ENCODE data around the gene CD151.

CD151 gene

GRCh38 chr11:788009-788640 is 44.6 kb upstream of the CD151 start:
- H3K27ac ChIP-seq (ENCODE audit: poor library complexity, severe bottlenecking) = no peak overlapping the region
- H3K9me3 ChIP-seq (ENCODE audit: severe bottlenecking) = no peaks in the 10 kb centered on the region
- ATAC-seq (ENCODE audit: low read depth) = no peak
- no peak for DNase-seq (ENCODE audit: low spot score)
- H3K4me3 ChIP-seq (ENCODE audit: severe bottlenecking) = no peak overlapping the region
- no peaks in the 10 kb centered on the region for H3K36me3 ChIP-seq (ENCODE audit: low read depth)
- peaks cover 6% of the 10 kb centered on the region for H3K4me1 ChIP-seq (ENCODE audit: insufficient read depth, poor library complexity, severe bottlenecking)
- TF ChIP-seq, protein P1, sequence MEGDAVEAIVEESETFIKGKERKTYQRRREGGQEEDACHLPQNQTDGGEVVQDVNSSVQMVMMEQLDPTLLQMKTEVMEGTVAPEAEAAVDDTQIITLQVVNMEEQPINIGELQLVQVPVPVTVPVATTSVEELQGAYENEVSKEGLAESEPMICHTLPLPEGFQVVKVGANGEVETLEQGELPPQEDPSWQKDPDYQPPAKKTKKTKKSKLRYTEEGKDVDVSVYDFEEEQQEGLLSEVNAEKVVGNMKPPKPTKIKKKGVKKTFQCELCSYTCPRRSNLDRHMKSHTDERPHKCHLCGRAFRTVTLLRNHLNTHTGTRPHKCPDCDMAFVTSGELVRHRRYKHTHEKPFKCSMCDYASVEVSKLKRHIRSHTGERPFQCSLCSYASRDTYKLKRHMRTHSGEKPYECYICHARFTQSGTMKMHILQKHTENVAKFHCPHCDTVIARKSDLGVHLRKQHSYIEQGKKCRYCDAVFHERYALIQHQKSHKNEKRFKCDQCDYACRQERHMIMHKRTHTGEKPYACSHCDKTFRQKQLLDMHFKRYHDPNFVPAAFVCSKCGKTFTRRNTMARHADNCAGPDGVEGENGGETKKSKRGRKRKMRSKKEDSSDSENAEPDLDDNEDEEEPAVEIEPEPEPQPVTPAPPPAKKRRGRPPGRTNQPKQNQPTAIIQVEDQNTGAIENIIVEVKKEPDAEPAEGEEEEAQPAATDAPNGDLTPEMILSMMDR (IDR thresholded peaks at IDR 0.05; ENCODE audit: poor library complexity, severe bottlenecking) = no peak
- H3K27me3 ChIP-seq (ENCODE audit: insufficient read depth, poor library complexity, severe bottlenecking) = peaks cover 9% of the 10 kb centered on the region

DNA sequence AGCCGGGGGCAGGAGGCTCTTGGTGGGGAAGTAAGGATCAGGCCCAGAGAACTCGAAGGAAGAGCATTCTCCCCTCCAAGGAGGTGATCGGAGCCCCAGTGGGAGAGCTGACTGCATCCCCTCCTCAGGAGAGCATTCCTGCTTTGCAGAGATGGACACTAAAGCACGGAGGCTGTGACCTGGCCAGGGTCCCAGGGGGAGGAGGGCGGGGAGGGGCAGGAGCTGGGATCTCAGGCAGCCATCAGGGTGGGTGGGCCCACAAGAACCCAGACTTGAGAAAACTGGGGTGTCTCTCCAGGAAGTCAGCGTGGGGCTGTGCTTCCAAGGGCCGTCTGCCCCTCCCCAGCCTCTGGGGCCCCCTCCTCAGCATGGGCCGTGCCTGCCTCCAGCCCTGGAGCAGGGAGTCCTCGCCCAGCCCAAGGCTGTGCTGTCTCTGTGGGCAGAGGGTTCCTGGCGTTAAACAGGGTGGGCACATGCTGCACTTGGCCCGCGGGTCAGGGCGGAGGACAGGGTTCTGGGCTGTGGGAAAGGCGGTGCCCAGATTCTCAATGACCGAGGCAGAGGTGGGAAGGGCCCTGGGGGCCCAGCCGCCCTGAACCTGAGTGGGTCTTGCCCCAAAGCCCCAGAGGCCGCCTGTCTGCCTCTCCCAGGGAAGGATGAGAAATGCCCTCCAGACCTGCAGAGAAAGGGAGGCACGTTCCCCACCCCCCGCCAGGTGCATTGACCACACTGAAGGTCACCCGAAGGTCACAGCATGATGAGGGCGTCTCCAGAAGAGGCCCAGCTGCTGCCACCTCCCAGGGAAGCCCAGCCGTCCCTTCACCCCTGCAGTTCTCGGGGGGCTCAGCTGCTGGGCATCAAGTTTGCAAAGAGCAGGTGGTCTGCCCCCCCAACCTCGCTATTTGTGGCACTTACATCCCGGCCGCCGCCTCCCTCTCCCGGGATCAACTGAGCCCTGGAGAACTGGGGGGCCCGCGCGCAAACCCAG is 43.5 kb upstream of the CD151 start:
- peaks cover 7% of the 10 kb centered on the region; the same call in 1 of the 2 replicates for H3K36me3 ChIP-seq (ENCODE audit: low read depth)
- H3K27ac ChIP-seq (ENCODE audit: poor library complexity, severe bottlenecking) = no peak overlapping the region
- no peaks in the 10 kb centered on the region for H3K4me1 ChIP-seq (ENCODE audit: insufficient read depth, poor library complexity, severe bottlenecking)
- ATAC-seq (ENCODE audit: low read depth) (no peak), DNase-seq (ENCODE audit: low spot score) (no peak)
- TF ChIP-seq, protein P1 (IDR thresholded peaks at IDR 0.05; ENCODE audit: poor library complexity, severe bottlenecking) = no peak
- no peak overlapping the region for H3K4me3 ChIP-seq (ENCODE audit: severe bottlenecking)
- H3K9me3 ChIP-seq (ENCODE audit: severe bottlenecking) = no peaks in the 10 kb centered on the region
- H3K27me3 ChIP-seq (ENCODE audit: insufficient read depth, poor library complexity, severe bottlenecking) = peaks cover 9% of the 10 kb centered on the region

DNA sequence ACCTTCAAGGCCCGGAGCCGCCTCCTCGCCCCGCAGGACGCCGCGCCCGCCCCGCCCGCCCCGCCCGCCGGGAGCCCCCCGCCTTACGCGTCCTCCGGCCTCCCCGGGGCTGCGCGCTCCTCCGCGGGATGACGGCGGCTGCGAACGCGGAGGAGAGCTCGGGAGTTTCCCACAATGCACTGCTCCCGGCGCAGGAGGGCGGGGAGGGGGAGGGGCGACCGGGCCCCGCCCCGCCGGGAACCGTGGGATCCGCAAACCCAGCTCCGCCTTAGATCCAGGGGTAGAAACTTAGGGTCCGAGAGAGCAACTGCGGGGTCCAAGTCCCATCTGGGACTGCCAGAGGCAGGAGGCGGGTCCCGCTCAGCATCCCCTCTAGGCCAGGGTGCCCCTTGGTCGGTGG is 42.8 kb upstream of the CD151 start, which contains the start of gene CEND1:
TSS of gene CEND1 (minus strand) at position 148 of the 400 bp plus-strand sequence. CDS start 1,514 bp downstream, outside the sequence.
- no peak for ATAC-seq (ENCODE audit: low read depth)
- Histone ChIP-seq H3K36me3 (ENCODE audit: low read depth) (peaks cover 7% of the 10 kb centered on the region; the same call in 1 of the 2 replicates), H3K4me1 (ENCODE audit: insufficient read depth, poor library complexity, severe bottlenecking) (no peaks in the 10 kb centered on the region), H3K27ac (ENCODE audit: poor library complexity, severe bottlenecking) (no peak within 1 kb of the TSS), H3K9me3 (ENCODE audit: severe bottlenecking) (no peaks in the 10 kb centered on the region), H3K4me3 (ENCODE audit: severe bottlenecking) (no peak within 1 kb of the TSS), H3K27me3 (ENCODE audit: insufficient read depth, poor library complexity, severe bottlenecking) (peaks cover 9% of the 10 kb centered on the region)
- DNase-seq (ENCODE audit: low spot score) = no peak
- TF ChIP-seq, protein P1 (IDR thresholded peaks at IDR 0.05; ENCODE audit: poor library complexity, severe bottlenecking) = no peak

DNA sequence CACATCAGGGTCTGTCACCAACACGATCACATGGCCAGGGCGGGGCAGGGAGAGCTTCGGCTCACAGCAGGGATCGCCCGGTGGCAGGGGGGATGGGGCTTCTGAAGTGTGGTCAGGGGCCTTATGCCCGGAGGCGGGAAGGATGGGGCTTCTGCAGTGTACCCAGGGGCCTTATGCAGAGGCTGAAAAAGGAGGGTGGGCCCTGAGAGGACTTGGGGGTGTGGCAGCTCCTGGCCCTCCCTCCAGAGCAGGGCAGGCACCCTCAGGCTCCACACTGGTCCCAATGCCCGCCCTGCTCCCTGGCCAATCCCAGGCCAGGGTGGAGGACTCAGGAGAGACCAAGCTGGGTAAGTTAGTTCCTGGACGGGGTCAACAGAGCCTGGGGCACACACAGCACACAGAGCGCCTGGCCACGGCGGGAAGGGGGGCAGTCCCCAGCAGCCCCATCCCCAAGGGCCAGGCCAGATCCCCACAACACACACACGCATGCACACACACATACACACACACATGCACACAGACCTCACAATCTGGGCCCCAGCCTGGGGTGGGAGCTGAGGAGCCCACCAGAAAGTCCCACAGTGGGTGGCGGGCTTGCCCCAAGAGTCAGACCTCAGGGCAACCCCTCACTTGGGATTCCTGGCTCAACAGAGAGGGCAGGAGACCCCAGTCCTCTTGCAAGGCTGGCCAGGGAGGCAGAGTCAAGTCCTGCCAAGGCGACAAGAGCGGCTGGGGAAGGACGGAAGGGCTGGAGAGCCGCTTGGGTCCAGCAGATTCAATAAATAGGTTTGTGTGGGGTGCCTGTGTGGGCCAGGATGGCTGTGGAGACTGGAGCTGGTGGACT is 41.8 kb upstream of the CD151 start:
- peak; percentile 52 for ATAC-seq (ENCODE audit: low read depth)

More for the DNA sequence above, 41.8 kb upstream of the CD151 start:
- Histone ChIP-seq H3K36me3 (ENCODE audit: low read depth) (peaks cover 7% of the 10 kb centered on the region; the same call in 1 of the 2 replicates), H3K27me3 (ENCODE audit: insufficient read depth, poor library complexity, severe bottlenecking) (peaks cover 9% of the 10 kb centered on the region), H3K4me3 (ENCODE audit: severe bottlenecking) (no peak overlapping the region), H3K27ac (ENCODE audit: poor library complexity, severe bottlenecking) (no peak overlapping the region), H3K9me3 (ENCODE audit: severe bottlenecking) (no peaks in the 10 kb centered on the region), H3K4me1 (ENCODE audit: insufficient read depth, poor library complexity, severe bottlenecking) (no peaks in the 10 kb centered on the region)
- no peak for DNase-seq (ENCODE audit: low spot score)
- TF ChIP-seq, protein P1 (IDR thresholded peaks at IDR 0.05; ENCODE audit: poor library complexity, severe bottlenecking) = no peak

All from RWPE2 (cell line).